Neural cell (in vitro differentiated cells): ENCODE data around the gene TMEM116.

Experiments used
- CTCF ChIP-seq: fragments of 450-650 bp; IDR thresholded peaks from 2 replicates; pipeline ENCODE4 v1.5.1; 2014; ENCODE audit warnings: antibody characterized with exemption, mild to moderate bottlenecking, moderate library complexity; ENCODE audit not compliant: poor library complexity, severe bottlenecking
- EZH2 ChIP-seq: fragments of 200-600, 300-800 bp; shearing (Covaris generic), sonication (generic); IDR thresholded peaks from 2 replicates; pipeline ENCODE4 v1.6.1; 2014; ENCODE audit warnings: antibody characterized with exemption, low read length, borderline replicate concordance, mild to moderate bottlenecking; ENCODE audit not compliant: insufficient read depth, poor library complexity, severe bottlenecking
- POLR2AphosphoS5 ChIP-seq: IDR thresholded peaks from 2 replicates; pipeline ENCODE4 v1.6.1; 2012
- RAD21 ChIP-seq: fragments of 450-650 bp; conservative IDR thresholded peaks from 2 replicates; pipeline ENCODE4 v1.6.1; 2014; ENCODE audit warnings: antibody characterized with exemption, mild to moderate bottlenecking, moderate library complexity
- REST ChIP-seq: IDR thresholded peaks from 2 replicates; pipeline ENCODE4 v1.6.1; 2012; ENCODE audit warnings: borderline replicate concordance

- TF ChIP-seq CTCF (no peak), REST (no peak), EZH2 (no peak), POLR2AphosphoS5 (no peak), RAD21 (no peak)
Measured at GRCh38 chr12:111995782-111996480, 17.0 kb downstream of the TMEM116 start.
